GM08714 (cell line): ENCODE measurements around the gene MMEL1.
A peak's percentile ranks its signal among the peaks of the same experiment; 100 is the strongest.

Source experiments
- H3K4me3 ChIP-seq: fragments of 200-500 bp; sonication (Bioruptor generic); 2 replicates; pipeline ENCODE4 v1.5.1; 2014; ENCODE audit warnings: mild to moderate bottlenecking, low read length, inconsistent platforms
- ZNF274 ChIP-seq: IDR thresholded peaks from 2 replicates; pipeline ENCODE4 v1.6.1; 2012; ENCODE audit warnings: mild to moderate bottlenecking, low read depth, low read length

MMEL1 gene

DNA sequence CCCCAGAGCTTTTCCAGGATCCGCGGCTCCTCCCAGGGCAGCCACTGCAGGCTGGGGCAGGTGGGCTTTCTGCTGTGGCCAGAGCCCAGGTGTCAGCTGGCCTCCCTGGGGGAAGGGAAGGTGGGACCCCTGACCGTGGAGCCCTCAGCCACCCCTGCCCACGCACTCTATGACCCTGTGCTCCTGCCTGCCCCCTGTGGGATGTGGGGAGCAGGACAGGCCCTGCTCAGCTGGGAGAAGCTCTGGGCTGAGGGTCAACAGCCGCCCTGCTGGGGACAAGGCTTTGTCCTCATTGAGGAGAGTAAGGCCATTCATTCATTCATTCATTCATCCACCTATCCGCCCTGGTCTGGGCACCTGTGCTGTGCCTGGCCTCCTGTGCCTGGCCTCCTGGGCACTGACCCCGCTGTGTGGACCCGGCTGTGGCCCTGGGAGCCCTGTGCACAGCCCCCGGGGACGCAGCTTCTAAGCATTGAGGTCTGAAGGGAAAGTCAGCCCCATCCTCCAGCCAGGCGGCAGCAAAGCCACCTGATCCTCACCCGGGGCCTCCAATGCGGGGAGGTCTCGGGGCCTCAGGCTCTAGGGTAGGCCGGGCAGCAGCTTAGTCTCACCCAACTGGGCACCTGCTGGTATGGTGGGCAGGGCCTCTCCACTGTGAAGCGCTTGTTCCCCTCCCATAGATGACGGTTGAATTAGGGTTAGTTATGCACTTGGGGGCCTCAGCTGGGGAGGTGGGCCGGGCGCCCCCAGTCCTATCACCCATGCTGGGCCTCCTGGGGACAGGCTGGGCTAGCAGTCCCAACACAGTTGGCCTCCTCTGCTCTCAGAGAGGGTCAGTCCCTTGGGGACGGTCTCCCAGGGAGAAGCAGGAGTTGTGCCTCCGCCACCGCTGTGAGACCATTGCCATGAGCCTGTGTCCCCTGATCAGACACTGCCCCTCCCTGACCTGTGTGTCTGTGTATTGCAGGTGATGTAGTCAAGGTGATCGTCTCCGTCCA is 70.6 kb downstream of the MMEL1 start:
- no peak for TF ChIP-seq ZNF274
- H3K4me3 ChIP-seq: no peak overlapping the region

DNA sequence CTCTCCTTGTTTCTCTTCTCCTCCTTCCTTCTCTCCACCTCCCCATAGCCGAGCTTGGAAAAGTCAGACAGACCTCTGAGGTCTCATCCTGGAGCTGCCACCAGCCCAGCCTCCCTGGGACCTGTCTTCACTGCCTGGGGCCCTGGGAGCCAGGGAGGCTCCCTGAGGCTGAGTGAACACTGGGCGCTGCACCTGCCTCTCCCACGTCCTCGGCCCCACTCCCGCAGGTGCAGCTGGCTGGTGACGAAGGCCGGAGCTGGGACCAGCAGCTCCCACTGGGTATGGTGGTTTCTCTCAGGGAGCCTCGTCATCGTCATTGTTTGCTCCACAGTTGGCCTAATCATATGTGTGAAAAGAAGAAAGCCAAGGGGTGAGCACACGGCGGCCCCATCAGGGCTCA is 71.4 kb downstream of the MMEL1 start:
- no peak overlapping the region for H3K4me3 ChIP-seq
- TF ChIP-seq ZNF274: no peak

DNA sequence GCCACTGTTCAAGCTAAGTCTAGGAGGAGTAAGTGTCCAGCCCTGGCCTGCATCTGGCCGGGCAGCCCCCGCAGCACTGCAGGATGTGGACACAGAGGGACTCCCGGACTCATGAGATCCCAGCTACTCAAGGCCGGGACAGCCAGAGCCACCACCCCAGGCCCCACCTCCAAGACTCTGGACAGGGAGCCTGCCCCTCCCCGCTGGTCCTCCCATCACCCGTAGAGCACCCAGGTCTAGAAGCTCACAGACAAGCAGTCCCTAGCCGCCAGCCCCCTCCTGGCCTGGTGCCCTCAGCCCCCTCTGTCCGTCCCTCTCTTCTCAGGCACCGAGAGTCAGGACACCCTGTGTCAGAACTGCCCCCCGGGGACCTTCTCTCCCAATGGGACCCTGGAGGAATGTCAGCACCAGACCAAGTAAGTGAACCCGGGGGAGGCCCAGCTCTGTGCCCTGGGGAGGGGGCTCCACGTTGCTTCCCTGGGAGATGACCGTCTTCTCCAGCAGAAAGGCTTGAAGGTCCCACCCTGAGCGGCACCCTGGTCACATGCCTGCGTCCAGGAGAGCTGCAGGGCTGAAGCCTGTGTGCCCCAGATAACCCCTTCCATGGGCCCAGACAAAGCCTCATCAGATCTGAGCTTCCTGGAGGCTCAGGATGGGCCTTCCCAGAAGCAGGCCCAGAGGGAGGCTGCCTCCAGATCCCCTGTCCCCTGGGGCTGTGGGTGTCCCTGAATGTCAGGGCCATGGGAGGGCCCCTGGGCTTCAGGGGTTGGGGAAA is 72.3 kb downstream of the MMEL1 start:
- TF ChIP-seq ZNF274: no peak
- H3K4me3 ChIP-seq: no peak overlapping the region

DNA sequence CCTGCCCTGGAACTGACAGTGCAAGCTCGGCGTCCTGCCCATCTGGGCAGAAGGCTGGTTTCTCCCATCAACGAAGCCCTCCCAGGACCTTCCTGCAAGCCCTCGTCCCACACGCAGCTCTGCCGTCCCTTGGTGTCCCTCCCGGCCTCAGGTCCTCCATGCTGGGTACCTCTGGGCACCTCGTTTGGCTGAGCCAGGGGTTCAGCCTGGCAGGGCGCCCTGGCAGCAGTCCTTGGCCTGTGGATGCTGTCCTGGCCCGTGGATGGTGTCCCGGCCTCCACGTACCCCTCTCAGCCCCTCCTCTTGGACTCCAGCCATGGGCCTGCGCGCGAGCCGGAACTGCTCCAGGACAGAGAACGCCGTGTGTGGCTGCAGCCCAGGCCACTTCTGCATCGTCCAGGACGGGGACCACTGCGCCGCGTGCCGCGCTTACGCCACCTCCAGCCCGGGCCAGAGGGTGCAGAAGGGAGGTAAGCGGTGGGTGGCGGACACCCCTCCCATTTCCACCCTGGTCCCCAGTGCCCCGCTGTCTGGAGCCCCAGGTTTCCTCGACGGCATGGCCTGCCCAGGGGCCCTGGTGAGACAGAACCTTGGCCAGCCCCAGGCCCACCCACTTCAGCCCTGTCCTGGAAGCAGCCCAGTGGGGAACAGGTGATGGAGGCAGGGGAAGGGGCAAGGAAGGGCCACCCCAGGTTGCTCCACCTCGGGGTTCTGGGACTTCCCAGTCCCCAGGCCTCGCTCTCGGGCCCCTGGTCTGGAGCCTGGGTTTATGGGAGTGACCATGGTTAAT is 73.1 kb downstream of the MMEL1 start:
- no peak overlapping the region for H3K4me3 ChIP-seq
- TF ChIP-seq ZNF274: no peak

DNA sequence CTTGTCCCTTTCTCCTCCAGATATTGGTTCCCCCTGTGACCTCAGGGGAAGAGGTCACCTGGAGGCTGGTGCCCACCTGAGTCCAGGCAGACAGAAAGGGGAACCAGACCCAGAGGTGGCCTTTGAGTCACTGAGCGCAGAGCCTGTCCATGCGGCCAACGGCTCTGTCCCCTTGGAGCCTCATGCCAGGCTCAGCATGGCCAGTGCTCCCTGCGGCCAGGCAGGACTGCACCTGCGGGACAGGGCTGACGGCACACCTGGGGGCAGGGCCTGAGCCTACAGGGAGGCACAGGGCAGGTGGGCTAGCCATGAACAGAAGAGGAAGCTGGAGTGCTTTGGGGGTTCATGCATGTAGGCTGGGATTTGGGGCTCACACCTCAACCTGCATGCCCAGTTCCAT is 74.0 kb downstream of the MMEL1 start:
- no peak overlapping the region for H3K4me3 ChIP-seq
- TF ChIP-seq ZNF274: no peak

DNA sequence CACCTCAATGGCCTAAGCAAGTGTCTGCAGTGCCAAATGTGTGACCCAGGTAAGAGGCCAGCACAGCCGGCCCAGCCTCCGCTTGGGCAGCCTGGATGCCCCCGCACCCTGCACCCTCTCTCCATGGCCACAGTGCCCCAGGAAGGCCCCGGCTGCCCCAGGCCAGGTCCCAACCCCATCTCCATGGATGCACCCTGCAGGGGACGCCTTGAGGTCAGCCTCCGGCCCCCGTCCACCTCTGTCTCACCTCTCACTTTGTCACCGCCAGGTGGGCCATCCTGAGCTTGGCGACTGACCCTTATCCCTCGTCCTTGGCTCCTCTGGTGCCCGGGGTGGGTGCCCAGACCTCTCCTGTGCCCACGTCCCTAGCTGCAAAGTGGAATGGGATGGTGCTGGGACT is 74.4 kb downstream of the MMEL1 start:
- no peak for TF ChIP-seq ZNF274
- no peak overlapping the region for H3K4me3 ChIP-seq

DNA sequence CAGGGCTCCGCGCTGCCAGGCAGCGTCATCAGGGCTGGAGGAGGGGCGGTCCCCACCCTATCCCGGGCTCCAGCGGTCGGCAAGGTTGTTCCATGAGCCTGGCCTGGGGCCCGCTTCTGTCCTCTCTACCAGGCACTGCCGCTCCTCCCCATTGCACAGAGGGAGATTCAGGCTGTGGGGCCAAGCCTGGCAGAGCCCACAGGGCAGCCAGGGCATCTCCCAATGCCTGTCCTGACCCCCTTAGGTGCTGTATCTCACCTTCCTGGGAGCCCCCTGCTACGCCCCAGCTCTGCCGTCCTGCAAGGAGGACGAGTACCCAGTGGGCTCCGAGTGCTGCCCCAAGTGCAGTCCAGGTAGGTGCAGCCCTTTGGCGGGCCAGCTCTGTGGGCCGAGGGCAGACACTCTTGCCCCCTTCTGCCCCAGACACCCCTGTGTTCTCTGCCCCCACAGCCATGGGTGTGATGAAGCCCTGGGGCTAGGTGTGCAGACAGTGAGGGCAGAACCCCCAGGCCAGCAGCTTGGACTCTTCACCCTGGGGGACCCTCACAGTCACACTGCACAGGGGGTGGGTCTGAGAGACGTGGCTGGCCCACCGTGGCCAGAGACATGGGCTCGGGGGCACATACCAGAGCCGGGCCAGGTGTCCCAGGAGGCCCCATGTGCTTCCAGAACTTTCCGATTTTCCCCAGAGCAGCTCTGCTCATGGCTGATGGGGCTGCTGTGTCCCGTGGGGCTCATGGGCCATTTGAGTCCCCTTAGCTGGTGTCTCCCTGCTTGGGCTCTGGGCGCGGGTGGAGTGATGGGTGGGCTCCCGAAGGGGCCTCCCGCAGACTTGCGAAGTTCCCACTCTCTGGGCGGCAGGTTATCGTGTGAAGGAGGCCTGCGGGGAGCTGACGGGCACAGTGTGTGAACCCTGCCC is 75.1 kb downstream of the MMEL1 start:
- no peak for TF ChIP-seq ZNF274
- H3K4me3 ChIP-seq: peak overlapping the region; percentile 66; the same call in 1 of the 2 replicates

DNA sequence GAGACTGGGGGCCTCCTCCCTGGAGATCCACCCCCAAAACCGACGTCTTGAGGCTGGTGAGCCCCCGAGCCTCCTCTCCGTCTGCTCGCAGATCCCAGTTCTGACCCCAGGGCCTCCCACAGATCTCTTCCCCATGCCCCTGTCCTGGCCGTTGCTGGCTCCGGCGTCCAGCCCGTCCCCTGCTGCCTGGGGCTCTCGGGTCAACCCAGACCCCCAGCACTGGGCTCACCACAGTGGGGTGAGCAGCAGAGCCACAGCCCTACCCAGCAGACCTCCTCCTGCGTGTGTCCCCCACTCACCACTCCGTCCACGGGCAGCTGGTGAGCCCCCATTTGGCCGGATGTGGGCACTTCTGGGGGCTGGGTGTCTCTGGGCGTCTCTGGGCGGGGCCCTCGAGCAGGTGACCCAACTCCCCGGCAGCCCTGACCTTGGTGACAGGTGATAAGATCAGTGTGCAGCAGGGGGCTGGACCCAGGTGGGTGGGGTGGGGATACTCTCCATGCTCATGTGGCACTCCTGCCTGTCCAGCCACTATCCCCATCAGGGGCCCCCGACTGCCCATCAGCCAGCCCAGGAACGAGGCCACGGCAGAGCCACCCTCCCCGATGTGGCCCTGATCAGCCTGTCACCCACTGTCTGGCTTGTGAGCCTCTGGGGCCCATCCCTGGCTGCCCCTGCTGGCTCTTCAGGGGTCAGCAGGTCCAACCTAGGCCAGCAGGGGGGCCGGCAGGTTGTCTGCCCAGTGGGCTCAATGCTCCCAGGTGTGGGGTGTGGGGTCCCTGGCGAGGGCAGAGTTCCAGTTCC is 75.9 kb downstream of the MMEL1 start:
- no peak for TF ChIP-seq ZNF274
- H3K4me3 ChIP-seq: peak overlapping the region; percentile 66; the same call in 1 of the 2 replicates

DNA sequence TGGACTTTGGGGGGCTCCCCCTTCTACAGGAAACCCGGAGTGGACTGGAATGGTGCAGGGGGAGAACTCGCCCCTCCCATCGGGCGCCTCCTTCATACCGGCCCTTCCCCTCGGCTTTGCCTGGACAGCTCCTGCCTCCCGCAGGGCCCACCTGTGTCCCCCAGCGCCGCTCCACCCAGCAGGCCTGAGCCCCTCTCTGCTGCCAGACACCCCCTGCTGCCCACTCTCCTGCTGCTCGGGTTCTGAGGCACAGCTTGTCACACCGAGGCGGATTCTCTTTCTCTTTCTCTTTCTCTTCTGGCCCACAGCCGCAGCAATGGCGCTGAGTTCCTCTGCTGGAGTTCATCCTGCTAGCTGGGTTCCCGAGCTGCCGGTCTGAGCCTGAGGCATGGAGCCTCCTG is 76.5 kb downstream of the MMEL1 start, which contains the start of gene TNFRSF14:
TSS of gene TNFRSF14 (plus strand) at position 95 of the 401 bp plus-strand sequence. CDS start at position 389, 294 bp downstream.
- TF ChIP-seq ZNF274: no peak
- H3K4me3 ChIP-seq: peak within 1 kb of the TSS; percentile 66; the same call in 1 of the 2 replicates

DNA sequence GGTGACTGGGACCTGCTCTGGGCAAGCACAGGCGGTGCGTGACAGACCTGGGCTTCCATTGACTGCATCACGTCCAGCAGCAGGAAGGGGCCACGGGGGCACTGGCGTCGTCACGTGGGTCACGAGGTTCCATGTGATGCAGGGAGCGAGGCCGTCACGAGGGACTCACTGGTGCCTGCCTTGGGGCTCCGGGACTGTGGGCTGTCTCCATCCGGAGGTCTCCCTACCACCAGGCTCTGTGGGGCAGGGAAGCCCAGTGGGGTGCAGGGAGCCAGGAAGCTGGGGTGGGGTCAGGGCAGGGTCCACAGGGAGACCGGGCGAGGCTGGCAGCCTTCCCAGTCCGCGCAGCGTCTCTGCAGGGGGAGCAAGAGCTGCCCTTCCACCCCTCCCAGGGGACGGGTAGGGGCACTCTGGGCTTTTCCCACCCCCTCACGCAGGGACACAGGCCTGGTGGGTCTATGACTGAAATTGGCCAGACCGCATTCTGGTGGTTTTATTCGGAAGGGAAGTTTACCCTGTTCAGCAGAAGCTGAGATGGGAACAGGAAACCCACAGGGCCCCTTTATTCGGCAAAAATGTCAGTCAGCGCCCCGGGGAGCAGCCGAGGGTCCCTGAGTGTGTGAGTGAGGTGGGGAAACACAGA is 77.1 kb downstream of the MMEL1 start:
- peak overlapping the region; percentile 66; the same call in 1 of the 2 replicates for H3K4me3 ChIP-seq
- no peak for TF ChIP-seq ZNF274

DNA sequence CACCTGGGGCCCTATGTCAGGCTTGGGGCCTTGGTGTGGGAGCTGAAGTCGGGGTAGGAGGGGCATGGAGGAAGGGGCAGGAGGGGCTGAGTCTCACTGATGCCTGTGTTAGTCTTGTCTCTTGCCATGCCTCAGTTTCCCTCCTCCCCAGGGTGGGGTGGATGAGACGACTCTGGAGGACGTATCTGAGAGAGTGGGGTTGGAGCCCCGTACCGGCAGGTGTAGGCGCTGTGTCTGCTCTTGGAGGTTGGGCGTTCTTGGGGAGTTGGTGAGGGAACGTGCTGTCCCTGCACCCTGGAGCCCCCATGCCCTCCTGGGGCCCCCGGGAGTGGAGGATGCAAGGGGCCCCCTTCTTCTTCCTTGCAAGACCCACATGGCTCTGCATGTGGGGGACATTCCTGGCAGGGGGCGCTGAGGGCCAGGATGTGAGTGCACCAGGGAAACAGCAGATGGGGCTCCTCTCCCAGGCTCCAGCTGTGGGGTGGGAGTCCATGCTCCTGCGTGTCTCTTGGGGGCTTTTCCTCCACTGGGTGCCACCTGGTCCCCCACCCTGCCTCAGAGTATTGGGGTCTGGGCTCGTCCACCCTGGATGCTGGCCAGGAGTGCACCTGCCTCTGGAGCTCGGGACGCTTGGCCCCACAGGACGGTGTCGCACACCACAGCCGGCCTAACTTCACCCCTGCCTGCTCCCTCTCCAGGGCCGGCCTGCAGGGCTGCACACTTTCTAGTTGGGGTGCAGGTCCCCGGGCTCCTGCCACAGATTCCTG is 78.0 kb downstream of the MMEL1 start:
- H3K4me3 ChIP-seq: no peak overlapping the region; the same call in 1 of the 2 replicates
- TF ChIP-seq ZNF274: no peak
